Measurements from ENCODE around the gene HSPH1. TPM values are rescaled to one million over a fixed set of nuclear protein-coding genes. Genes with fewer than 3 reads are reported as not detected.
A peak's percentile ranks its signal among the peaks of the same experiment; 100 is the strongest.
"Not testable (repeated sequence)": the region's sequence is repeated elsewhere in the genome, so short reads cannot be mapped to it uniquely, and the experiment has no call there.

Gene HSPH1
- polyA plus RNA-seq, 1 donor from 2014 or later, result 112 TPM

DNA sequence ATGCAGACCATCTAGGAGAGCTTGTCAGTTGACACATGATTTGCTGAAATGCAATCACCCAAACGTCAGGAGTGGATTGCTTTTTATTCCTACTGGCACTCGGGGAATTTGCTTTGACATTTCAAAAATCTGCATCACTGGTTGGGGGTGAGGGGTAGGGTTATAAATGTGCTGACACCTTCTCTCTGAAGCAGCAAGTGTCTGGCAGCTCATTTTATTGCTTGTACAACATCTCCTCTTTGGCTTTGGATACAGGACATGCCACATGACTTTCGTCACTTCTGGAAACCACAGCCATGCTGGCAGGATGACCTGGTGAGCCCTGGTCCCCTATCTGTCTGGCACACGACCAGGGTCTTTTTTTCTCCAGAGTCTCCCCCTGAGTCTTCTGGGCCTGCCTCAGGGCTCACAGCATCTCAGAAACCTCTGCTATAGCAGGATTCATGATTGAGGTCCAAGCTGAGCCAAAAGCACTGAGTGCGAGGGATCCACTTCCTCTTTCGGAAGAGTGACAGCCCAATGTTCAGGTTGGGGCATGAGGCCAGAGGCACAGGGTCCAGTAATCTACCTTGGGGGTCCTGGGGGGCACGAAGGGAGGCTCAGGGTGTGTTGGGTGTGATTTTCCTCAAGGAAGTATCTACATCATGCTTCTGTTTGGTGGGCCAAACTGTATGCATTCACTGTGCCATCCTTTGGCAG is 60.1 kb downstream of the HSPH1 start:
- Histone ChIP-seq H3K4me3 (ENCODE audit: low read length) (peak overlapping the region; percentile 43), H3F3A (ENCODE audit: insufficient read depth, low read length, poor library complexity, severe bottlenecking) (no peaks in the 10 kb centered on the region), H3K36me3 (ENCODE audit: insufficient read depth, low read length) (no peaks in the 10 kb centered on the region), H2AFZ (ENCODE audit: low read depth, low read length) (no peak overlapping the region), H3K9me3 (ENCODE audit: low read length) (no peaks in the 10 kb centered on the region), H3K9me2 (ENCODE audit: insufficient read depth, low read length) (no peaks in the 10 kb centered on the region), H3K27me3 (ENCODE audit: insufficient read depth, low read depth, low read length) (no peaks in the 10 kb centered on the region), H3K9ac (ENCODE audit: low read length) (no peak overlapping the region), H3K79me2 (replicated peaks; ENCODE audit: insufficient read depth, low read length) (no peaks in the 10 kb centered on the region), H3K27ac (ENCODE audit: low read length) (no peak overlapping the region), H3K4me2 (ENCODE audit: low read length) (peak overlapping the region; percentile 69), H4K20me1 (ENCODE audit: insufficient read depth) (no peaks in the 10 kb centered on the region)
- TF ChIP-seq EP300 (conservative IDR thresholded peaks at IDR 0.05; ENCODE audit: poor library complexity, severe bottlenecking), result peak; percentile 61
- no peak for TF ChIP-seq TAF1 (IDR thresholded peaks at IDR 0.05; ENCODE audit: low read depth)

DNA sequence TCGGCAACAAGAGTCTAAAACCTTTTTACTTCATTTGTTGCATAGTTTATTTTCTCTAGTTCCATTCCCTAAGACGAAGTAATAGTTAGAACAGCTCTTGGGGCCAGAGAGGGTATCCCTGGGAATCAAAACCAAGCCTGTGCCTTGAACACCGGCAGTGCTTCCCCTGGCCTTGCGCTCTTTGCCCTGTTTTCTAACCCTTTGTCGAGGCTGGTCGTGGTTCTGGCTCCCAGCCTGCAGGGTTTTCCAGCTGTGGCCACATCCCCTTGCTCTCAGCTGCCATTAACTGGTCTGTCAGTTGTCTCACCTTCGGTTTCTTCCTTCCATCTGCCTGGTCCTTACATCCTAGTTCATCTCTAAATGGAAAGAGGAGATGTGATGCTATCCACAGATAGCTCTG is 61.0 kb downstream of the HSPH1 start:
- H3K9me3 ChIP-seq (ENCODE audit: low read length), result no peaks in the 10 kb centered on the region
- H4K20me1 ChIP-seq (ENCODE audit: insufficient read depth), result no peaks in the 10 kb centered on the region
- no peaks in the 10 kb centered on the region for H3K27me3 ChIP-seq (ENCODE audit: insufficient read depth, low read depth, low read length)
- no peaks in the 10 kb centered on the region for H3K79me2 ChIP-seq (replicated peaks; ENCODE audit: insufficient read depth, low read length)
- no peaks in the 10 kb centered on the region for H3K9me2 ChIP-seq (ENCODE audit: insufficient read depth, low read length)
- no peak overlapping the region for H2AFZ ChIP-seq (ENCODE audit: low read depth, low read length)
- H3K4me3 ChIP-seq (ENCODE audit: low read length), result no peak overlapping the region
- no peak overlapping the region for H3K9ac ChIP-seq (ENCODE audit: low read length)
- no peak overlapping the region for H3K27ac ChIP-seq (ENCODE audit: low read length)
- H3F3A ChIP-seq (ENCODE audit: insufficient read depth, low read length, poor library complexity, severe bottlenecking), result no peaks in the 10 kb centered on the region
- TF ChIP-seq MXI1 (conservative IDR thresholded peaks at IDR 0.05; ENCODE audit: poor library complexity, severe bottlenecking) (no peak), CTCF (IDR thresholded peaks at IDR 0.05; ENCODE audit: poor library complexity, severe bottlenecking) (no peak), TAF1 (IDR thresholded peaks at IDR 0.05; ENCODE audit: low read depth) (no peak), SMC3 (conservative IDR thresholded peaks at IDR 0.05; ENCODE audit: poor library complexity) (no peak), RAD21 (conservative IDR thresholded peaks at IDR 0.05) (no peak), EP300 (conservative IDR thresholded peaks at IDR 0.05; ENCODE audit: poor library complexity, severe bottlenecking) (no peak), EZH2 (IDR thresholded peaks at IDR 0.05; ENCODE audit: borderline replicate concordance, insufficient read depth, low read length, poor library complexity, severe bottlenecking) (no peak), POLR2AphosphoS5 (IDR thresholded peaks at IDR 0.05) (no peak)
- TF ChIP-seq, protein P1, sequence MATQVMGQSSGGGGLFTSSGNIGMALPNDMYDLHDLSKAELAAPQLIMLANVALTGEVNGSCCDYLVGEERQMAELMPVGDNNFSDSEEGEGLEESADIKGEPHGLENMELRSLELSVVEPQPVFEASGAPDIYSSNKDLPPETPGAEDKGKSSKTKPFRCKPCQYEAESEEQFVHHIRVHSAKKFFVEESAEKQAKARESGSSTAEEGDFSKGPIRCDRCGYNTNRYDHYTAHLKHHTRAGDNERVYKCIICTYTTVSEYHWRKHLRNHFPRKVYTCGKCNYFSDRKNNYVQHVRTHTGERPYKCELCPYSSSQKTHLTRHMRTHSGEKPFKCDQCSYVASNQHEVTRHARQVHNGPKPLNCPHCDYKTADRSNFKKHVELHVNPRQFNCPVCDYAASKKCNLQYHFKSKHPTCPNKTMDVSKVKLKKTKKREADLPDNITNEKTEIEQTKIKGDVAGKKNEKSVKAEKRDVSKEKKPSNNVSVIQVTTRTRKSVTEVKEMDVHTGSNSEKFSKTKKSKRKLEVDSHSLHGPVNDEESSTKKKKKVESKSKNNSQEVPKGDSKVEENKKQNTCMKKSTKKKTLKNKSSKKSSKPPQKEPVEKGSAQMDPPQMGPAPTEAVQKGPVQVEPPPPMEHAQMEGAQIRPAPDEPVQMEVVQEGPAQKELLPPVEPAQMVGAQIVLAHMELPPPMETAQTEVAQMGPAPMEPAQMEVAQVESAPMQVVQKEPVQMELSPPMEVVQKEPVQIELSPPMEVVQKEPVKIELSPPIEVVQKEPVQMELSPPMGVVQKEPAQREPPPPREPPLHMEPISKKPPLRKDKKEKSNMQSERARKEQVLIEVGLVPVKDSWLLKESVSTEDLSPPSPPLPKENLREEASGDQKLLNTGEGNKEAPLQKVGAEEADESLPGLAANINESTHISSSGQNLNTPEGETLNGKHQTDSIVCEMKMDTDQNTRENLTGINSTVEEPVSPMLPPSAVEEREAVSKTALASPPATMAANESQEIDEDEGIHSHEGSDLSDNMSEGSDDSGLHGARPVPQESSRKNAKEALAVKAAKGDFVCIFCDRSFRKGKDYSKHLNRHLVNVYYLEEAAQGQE (IDR thresholded peaks at IDR 0.05; ENCODE audit: borderline replicate concordance), result no peak
- H3K4me2 ChIP-seq (ENCODE audit: low read length), result no peak overlapping the region
- H3K36me3 ChIP-seq (ENCODE audit: insufficient read depth, low read length), result no peaks in the 10 kb centered on the region

DNA sequence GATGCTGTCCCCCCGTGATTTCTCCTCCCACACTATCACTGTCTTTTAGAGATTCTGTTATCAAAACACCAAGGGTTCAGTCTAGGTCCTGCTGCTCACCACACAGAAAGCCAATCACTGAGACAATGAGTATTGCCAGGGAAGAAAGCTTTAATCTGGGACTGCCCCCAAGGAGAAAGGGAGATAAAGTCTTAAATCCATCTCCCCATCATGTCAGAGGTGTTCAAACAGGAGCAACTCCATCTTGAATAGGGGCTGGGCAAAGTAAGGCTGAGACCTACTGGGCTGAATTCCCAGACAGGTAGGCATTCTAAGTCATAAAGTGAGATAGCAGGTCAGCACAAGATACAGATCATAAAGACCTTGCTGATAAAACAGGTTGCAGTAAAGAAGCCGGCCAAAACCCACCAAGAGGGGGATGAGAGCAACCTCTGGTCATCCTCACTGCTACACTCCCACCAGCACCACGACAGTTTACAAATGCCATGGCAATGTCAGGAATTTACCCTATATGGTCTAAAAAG is 63.7 kb downstream of the HSPH1 start:
- H3K36me3 ChIP-seq (ENCODE audit: insufficient read depth, low read length); H4K20me1 ChIP-seq (ENCODE audit: insufficient read depth); H2AFZ ChIP-seq (ENCODE audit: low read depth, low read length); H3K9me3 ChIP-seq (ENCODE audit: low read length); H3K4me2 ChIP-seq (ENCODE audit: low read length); H3K79me2 ChIP-seq (replicated peaks; ENCODE audit: insufficient read depth, low read length); H3F3A ChIP-seq (ENCODE audit: insufficient read depth, low read length, poor library complexity, severe bottlenecking); H3K9me2 ChIP-seq (ENCODE audit: insufficient read depth, low read length); H3K9ac ChIP-seq (ENCODE audit: low read length); H3K4me3 ChIP-seq (ENCODE audit: low read length); H3K27me3 ChIP-seq (ENCODE audit: insufficient read depth, low read depth, low read length); H3K27ac ChIP-seq (ENCODE audit: low read length): not testable (repeated sequence)

Measured in neural cell (in vitro differentiated cells).